Prostate gland (tissue), 2 donors: Measurements from ENCODE around the gene JAGN1. TPM values are rescaled to one million over a fixed set of nuclear protein-coding genes. Genes with fewer than 3 reads are reported as not detected.
"Not testable (repeated sequence)": the region's sequence is repeated elsewhere in the genome, so short reads cannot be mapped to it uniquely, and the experiment has no call there.

Experiments
- DNase-seq: peaks from one replicate; pipeline ENCODE4 v3.0.0-alpha.2; 2019; ENCODE audit warnings: low spot score
- H3K27ac ChIP-seq, 2 donors: fragments of 200-600 bp; sonication (generic); 2 replicates each; pipeline ENCODE4 v1.5.1; 2017 to 2019
- H3K27me3 ChIP-seq: fragments of 200-600 bp; sonication (generic); replicated peaks from 2 replicates; pipeline ENCODE4 v1.5.1; 2019; ENCODE audit not compliant: insufficient read depth
- H3K36me3 ChIP-seq, 2 donors: fragments of 200-600 bp; sonication (generic); 1 replicate in 1 of 2; 2 replicates in 1 of 2; pipeline versions ENCODE4 v1.5.1 to v1.8.1; 2017 to 2019
- H3K4me1 ChIP-seq: fragments of 200-600 bp; sonication (generic); replicated peaks from 2 replicates; pipeline ENCODE4 v1.5.1; 2019
- H3K4me3 ChIP-seq, 2 donors: fragments of 200-600 bp; sonication (generic); 2 replicates each; pipeline ENCODE4 v1.5.1; 2017 to 2019
- H3K9me3 ChIP-seq: fragments of 200-600 bp; sonication (generic); 2 replicates; pipeline ENCODE4 v1.5.1; 2017
- CTCF ChIP-seq, 4 experiments: fragments of 200-600 bp in 2 of 4; fragments of 450-650 bp in 2 of 4; sonication (generic) in 2 of 4; IDR thresholded peaks; 1 replicate in 3 of 4; 2 replicates in 1 of 4; pipeline ENCODE4 v1.5.1; 2016 to 2019; ENCODE audit warnings: antibody characterized with exemption in 4 of 4, mild to moderate bottlenecking in 2 of 4, moderate library complexity in 2 of 4
- POLR2A ChIP-seq: fragments of 450-650 bp; IDR thresholded peaks from one replicate; pipeline ENCODE4 v1.6.1; 2016; ENCODE audit warnings: antibody characterized with exemption, mild to moderate bottlenecking
- POLR2AphosphoS5 ChIP-seq: sonication (generic); formaldehyde crosslinking; IDR thresholded peaks from one replicate; pipeline ENCODE4 v1.6.1; 2017; ENCODE audit warnings: antibody characterized with exemption
- WGBS: methylation state at CpG from one replicate; pipeline ENCODE4 v1.1.5; 2018; 5-methylcytosine and 5-hydroxymethylcytosine counted together
- intact Hi-C: fragments of 100-400 bp; cut with DNase I; formaldehyde crosslinking; loops from one replicate; pipeline ENCODE4 v1.14.2; 2022
- total RNA-seq, 2 donors: library from RNA; depleted of rRNA; stranded (reverse); fragments of >200 nt; gene quantifications; one replicate each; pipeline ENCODE4 v1.1.0, GENCODE V29; 2016

Gene JAGN1
- total RNA-seq, 2 donors from 2014 or later = 37.0 to 61.5 TPM

GRCh38 chr3:9869955-9870354 is 20.5 kb upstream of the JAGN1 start:
- TF ChIP-seq CTCF (IDR thresholded peaks at IDR 0.05) (no peak), POLR2AphosphoS5 (no peak)
- H3K27me3 ChIP-seq = no peaks in the 10 kb centered on the region
- intact Hi-C loops = no loop called here
- DNase-seq = no peak
- H3K4me1 ChIP-seq = no peaks in the 10 kb centered on the region
- no peak overlapping the region for H3K4me3 ChIP-seq
- no peaks in the 10 kb centered on the region for H3K9me3 ChIP-seq
- 53% methylated on average over 5 of the region's 5 CpGs for WGBS
- H3K36me3 ChIP-seq = no peaks in the 10 kb centered on the region
- no peak overlapping the region for H3K27ac ChIP-seq

GRCh38 chr3:9870978-9871377 is 19.4 kb upstream of the JAGN1 start:
- DNase-seq = no peak
- TF ChIP-seq CTCF (IDR thresholded peaks at IDR 0.05) (no peak), POLR2AphosphoS5 (no peak), POLR2A (no peak)
- no peaks in the 10 kb centered on the region for H3K9me3 ChIP-seq
- H3K4me3 ChIP-seq = no peak overlapping the region
- H3K27me3 ChIP-seq = no peaks in the 10 kb centered on the region
- intact Hi-C loops = no loop called here
- WGBS = 86% methylated on average over 1 of the region's 1 CpG
- H3K4me1 ChIP-seq = no peaks in the 10 kb centered on the region
- H3K27ac ChIP-seq = no peak overlapping the region
- no peaks in the 10 kb centered on the region for H3K36me3 ChIP-seq

- DNase-seq, H3K36me3 ChIP-seq, intact Hi-C loops, H3K4me3 ChIP-seq, H3K27ac ChIP-seq, H3K4me1 ChIP-seq, H3K9me3 ChIP-seq, H3K27me3 ChIP-seq: not testable (repeated sequence)
- 96% methylated on average over 5 of the region's 5 CpGs for WGBS
Measured at GRCh38 chr3:9872067-9872466, 18.3 kb upstream of the JAGN1 start.

- DNase-seq = no peak
- Histone ChIP-seq H3K36me3 (no peaks in the 10 kb centered on the region), H3K27me3 (no peaks in the 10 kb centered on the region), H3K9me3 (no peaks in the 10 kb centered on the region), H3K4me1 (no peaks in the 10 kb centered on the region), H3K27ac (no peak overlapping the region), H3K4me3 (no peak overlapping the region)
- TF ChIP-seq POLR2AphosphoS5 = no peak
- TF ChIP-seq CTCF (IDR thresholded peaks at IDR 0.05) = no peak
- no peak for TF ChIP-seq POLR2A
- intact Hi-C loops = no loop called here
Measured at GRCh38 chr3:9875448-9875847, 15.0 kb upstream of the JAGN1 start.

- H3K4me3 ChIP-seq, H3K9me3 ChIP-seq, H3K27me3 ChIP-seq, intact Hi-C loops, H3K36me3 ChIP-seq, DNase-seq, H3K4me1 ChIP-seq, H3K27ac ChIP-seq: not testable (repeated sequence)
- WGBS = 80% methylated on average over 4 of the region's 4 CpGs
Measured at GRCh38 chr3:9876255-9876654, 14.2 kb upstream of the JAGN1 start.

- Histone ChIP-seq H3K27me3 (no peaks in the 10 kb centered on the region), H3K4me3 (no peak overlapping the region), H3K36me3 (no peaks in the 10 kb centered on the region), H3K4me1 (no peaks in the 10 kb centered on the region), H3K9me3 (no peaks in the 10 kb centered on the region), H3K27ac (no peak overlapping the region)
- intact Hi-C loops = no loop called here
- TF ChIP-seq POLR2A = no peak
- TF ChIP-seq CTCF (IDR thresholded peaks at IDR 0.05) = no peak
- no peak for TF ChIP-seq POLR2AphosphoS5
- WGBS = 90% methylated on average over 12 of the region's 12 CpGs
- no peak for DNase-seq
Measured at GRCh38 chr3:9876991-9877390, 13.4 kb upstream of the JAGN1 start.
